ENCODE data around the gene ZNF862. TPM values are rescaled to one million over a fixed set of nuclear protein-coding genes. Genes with fewer than 3 reads are reported as not detected.

ZNF862 gene
- total RNA-seq, 1 experiment from 2014 or later: 1.9 TPM

DNA sequence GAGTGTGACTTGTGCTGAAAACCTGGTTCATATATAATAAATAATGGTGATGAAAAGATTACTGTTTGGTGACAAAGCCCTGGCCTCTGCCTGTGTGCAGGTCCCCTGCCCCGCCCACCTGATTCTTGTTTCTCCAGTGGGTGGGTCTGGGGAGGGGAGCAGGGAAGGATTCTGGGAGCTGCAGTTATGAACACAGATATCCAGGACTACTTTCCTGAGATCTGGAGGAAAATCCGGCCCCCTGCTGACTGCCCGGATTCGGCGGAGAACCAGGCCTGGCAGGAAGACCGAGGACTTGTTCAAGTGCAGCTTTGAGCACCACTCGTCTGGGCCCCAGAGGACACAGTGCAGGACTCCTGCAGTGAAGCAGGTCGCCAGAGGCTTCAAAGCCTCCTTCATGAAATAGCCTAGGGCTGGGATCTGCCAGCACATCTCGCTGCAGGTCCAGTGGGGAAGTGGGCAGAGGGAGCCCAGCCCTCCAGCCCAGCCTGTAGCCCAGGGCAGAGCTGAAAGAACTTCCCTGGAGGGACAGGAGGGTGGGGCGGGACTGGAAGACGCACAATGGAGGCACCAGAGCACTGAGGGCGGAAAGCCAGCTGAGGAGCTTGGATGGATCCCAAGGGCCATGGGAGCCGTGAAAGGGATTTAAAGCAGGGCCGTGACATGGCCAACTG is 42.6 kb downstream of the ZNF862 start:
- no peak overlapping the region for H2BK5ac ChIP-seq (ENCODE audit: insufficient read length, low read length)
- no peak overlapping the region for H3K27ac ChIP-seq (ENCODE audit: insufficient read length, low read depth, low read length)
- TF ChIP-seq, protein P1, sequence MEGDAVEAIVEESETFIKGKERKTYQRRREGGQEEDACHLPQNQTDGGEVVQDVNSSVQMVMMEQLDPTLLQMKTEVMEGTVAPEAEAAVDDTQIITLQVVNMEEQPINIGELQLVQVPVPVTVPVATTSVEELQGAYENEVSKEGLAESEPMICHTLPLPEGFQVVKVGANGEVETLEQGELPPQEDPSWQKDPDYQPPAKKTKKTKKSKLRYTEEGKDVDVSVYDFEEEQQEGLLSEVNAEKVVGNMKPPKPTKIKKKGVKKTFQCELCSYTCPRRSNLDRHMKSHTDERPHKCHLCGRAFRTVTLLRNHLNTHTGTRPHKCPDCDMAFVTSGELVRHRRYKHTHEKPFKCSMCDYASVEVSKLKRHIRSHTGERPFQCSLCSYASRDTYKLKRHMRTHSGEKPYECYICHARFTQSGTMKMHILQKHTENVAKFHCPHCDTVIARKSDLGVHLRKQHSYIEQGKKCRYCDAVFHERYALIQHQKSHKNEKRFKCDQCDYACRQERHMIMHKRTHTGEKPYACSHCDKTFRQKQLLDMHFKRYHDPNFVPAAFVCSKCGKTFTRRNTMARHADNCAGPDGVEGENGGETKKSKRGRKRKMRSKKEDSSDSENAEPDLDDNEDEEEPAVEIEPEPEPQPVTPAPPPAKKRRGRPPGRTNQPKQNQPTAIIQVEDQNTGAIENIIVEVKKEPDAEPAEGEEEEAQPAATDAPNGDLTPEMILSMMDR (conservative IDR thresholded peaks at IDR 0.05): no peak
- peaks cover 21% of the 10 kb centered on the region in 2 experiments for H3K4me1 Mint-ChIP-seq
- no peak overlapping the region for H2AFZ ChIP-seq (ENCODE audit: low read length)
- no CpG with 5 or more reads among the region's 14 CpGs for WGBS (ENCODE audit: extremely low coverage, insufficient read length, low lambda C conversion rate)
- H3K36me3 Mint-ChIP-seq (ENCODE audit: insufficient read depth in 1 of 3, low read depth in 3 of 3): no peaks in the 10 kb centered on the region; a peak in 1 of 7 replicates
- H3K18ac ChIP-seq (ENCODE audit: insufficient read length, low read depth, low read length): no peak overlapping the region
- peaks cover 25% of the 10 kb centered on the region for H3K27me3 Mint-ChIP-seq (ENCODE audit: low read depth)
- H2AK5ac ChIP-seq (ENCODE audit: insufficient read length, low read length): no peak overlapping the region
- no peak overlapping the region for H3K4me3 Mint-ChIP-seq
- H2BK12ac ChIP-seq (ENCODE audit: insufficient read length, low read depth, low read length): no peak overlapping the region
- no peaks in the 10 kb centered on the region for H3K79me2 ChIP-seq (ENCODE audit: insufficient read depth, low read length)
- H2BK15ac ChIP-seq (ENCODE audit: low read depth, low read length): no peak overlapping the region
- H2BK120ac ChIP-seq (ENCODE audit: low read depth, low read length, poor library complexity, severe bottlenecking): no peak overlapping the region
- no peaks in the 10 kb centered on the region for H3K9me3 ChIP-seq (ENCODE audit: control insufficient read depth, low read depth, low read length)
- no peak overlapping the region for H3K56ac ChIP-seq (ENCODE audit: insufficient read length, low read depth, low read length)
- no peaks in the 10 kb centered on the region for H3K4me1 ChIP-seq (ENCODE audit: insufficient read depth, low read length)
- no peaks in the 10 kb centered on the region for H3K27me3 ChIP-seq (ENCODE audit: insufficient read depth, low read length)
- H3K4ac ChIP-seq (ENCODE audit: low read depth, low read length): no peak overlapping the region
- no peaks in the 10 kb centered on the region for H3K9me3 Mint-ChIP-seq
- H3K23ac ChIP-seq (ENCODE audit: insufficient read length, low read depth, low read length): no peak overlapping the region
- H3K14ac ChIP-seq (ENCODE audit: insufficient read depth, low read length): no peak overlapping the region
- H3K79me1 ChIP-seq (ENCODE audit: insufficient read depth, low read depth, low read length, poor library complexity, severe bottlenecking): no peaks in the 10 kb centered on the region
- H3T11ph ChIP-seq (ENCODE audit: low read length): no peak overlapping the region
- peak; percentile 18 for DNase-seq
- no peak overlapping the region for H4K5ac ChIP-seq (ENCODE audit: insufficient read length, low read depth, low read length)
- no peak overlapping the region for H2BK20ac ChIP-seq (ENCODE audit: low read depth, low read length, poor library complexity, severe bottlenecking)
- H4K91ac ChIP-seq (ENCODE audit: insufficient read length, low read depth, low read length): no peak overlapping the region
- H3K9ac ChIP-seq (ENCODE audit: extremely low read depth, insufficient read length, low read length): no peak overlapping the region
- H3K4me2 ChIP-seq (ENCODE audit: insufficient read depth, insufficient read length, low read length): no peak overlapping the region
- no peaks in the 10 kb centered on the region for H3K23me2 ChIP-seq (ENCODE audit: insufficient read length, low read depth, low read length, poor library complexity, severe bottlenecking)
- no peak overlapping the region for H3K27ac Mint-ChIP-seq
- no peak overlapping the region for H4K8ac ChIP-seq (replicated peaks; ENCODE audit: insufficient read length, low read depth, low read length)
- no peaks in the 10 kb centered on the region for H4K20me1 ChIP-seq (ENCODE audit: control insufficient read depth, insufficient read depth, insufficient read length)

Measured in H9 (cell line).